ENCODE results near the gene RCN1.

Gene RCN1

DNA sequence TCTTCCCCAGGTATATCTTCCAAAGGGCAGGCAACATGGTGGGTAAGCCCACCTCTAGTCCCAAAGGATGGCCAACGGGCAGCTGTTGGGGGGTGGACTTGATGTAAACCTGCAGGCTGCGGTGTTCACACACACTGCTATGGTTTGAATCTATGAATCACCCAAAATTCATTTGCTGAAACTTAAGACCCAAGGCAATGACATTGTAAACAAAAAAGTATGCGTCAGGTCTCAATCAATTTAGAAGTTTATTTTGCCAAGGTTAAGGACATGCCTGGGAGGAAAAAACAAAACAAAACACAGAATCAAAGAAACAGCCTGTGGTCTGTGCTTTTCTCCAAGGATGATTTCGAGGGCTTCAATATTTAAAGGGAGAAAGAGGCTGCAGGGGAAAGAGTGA is 18.3 kb downstream of the RCN1 start:
- TF ChIP-seq, protein P1, sequence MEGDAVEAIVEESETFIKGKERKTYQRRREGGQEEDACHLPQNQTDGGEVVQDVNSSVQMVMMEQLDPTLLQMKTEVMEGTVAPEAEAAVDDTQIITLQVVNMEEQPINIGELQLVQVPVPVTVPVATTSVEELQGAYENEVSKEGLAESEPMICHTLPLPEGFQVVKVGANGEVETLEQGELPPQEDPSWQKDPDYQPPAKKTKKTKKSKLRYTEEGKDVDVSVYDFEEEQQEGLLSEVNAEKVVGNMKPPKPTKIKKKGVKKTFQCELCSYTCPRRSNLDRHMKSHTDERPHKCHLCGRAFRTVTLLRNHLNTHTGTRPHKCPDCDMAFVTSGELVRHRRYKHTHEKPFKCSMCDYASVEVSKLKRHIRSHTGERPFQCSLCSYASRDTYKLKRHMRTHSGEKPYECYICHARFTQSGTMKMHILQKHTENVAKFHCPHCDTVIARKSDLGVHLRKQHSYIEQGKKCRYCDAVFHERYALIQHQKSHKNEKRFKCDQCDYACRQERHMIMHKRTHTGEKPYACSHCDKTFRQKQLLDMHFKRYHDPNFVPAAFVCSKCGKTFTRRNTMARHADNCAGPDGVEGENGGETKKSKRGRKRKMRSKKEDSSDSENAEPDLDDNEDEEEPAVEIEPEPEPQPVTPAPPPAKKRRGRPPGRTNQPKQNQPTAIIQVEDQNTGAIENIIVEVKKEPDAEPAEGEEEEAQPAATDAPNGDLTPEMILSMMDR (IDR thresholded peaks at IDR 0.05; ENCODE audit: low read depth, low read length): no peak
- TF ChIP-seq EZH2phosphoT487 (IDR thresholded peaks at IDR 0.05; ENCODE audit: low read depth): no peak
- no peaks in the 10 kb centered on the region for H4K20me1 ChIP-seq (ENCODE audit: insufficient read depth, low read length)
- H2AFZ ChIP-seq (ENCODE audit: low read depth, low read length): no peak overlapping the region
- no peaks in the 10 kb centered on the region for H3K9me3 ChIP-seq (ENCODE audit: insufficient read depth, low read length)
- no peaks in the 10 kb centered on the region for H3K79me2 ChIP-seq (ENCODE audit: low read length)
- no peak overlapping the region for H3K27ac ChIP-seq (ENCODE audit: low read length)
- H3K36me3 ChIP-seq (replicated peaks; ENCODE audit: low read depth, low read length): peaks cover 16% of the 10 kb centered on the region
- no peak overlapping the region for H3K9ac ChIP-seq (ENCODE audit: low read length)
- no peak overlapping the region for H3K4me3 ChIP-seq (ENCODE audit: low read length)
- H3K4me1 ChIP-seq (ENCODE audit: low read length): peaks cover 33% of the 10 kb centered on the region
- no peak overlapping the region for H3K4me2 ChIP-seq (ENCODE audit: low read length)
- H3K27me3 ChIP-seq (ENCODE audit: low read depth, low read length): peaks cover 2% of the 10 kb centered on the region; the same call in 1 of the 2 replicates

DNA sequence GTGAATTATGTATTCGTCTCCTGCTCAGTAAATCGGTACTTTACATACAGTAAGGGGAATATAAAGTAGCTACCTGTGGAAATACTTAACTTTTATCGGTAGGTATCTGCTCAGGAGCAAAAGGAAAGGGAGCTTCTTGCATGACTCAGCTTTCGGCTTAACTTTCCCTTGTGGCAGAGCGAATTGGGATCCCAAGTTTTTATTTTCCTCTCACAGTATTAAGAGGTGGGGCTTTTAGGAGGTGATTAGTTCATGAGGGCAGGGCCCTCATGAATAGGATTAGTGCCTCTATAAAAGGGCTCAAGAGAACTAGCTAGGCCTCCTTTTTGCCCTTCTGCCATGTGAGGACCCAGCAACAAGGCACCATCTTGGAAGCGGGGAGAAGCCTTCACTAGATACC is 18.7 kb downstream of the RCN1 start:
- Histone ChIP-seq H3K4me3 (ENCODE audit: low read length) (no peak overlapping the region), H4K20me1 (ENCODE audit: insufficient read depth, low read length) (no peaks in the 10 kb centered on the region), H3K9ac (ENCODE audit: low read length) (no peak overlapping the region), H3K4me1 (ENCODE audit: low read length) (peaks cover 33% of the 10 kb centered on the region), H3K4me2 (ENCODE audit: low read length) (no peak overlapping the region), H2AFZ (ENCODE audit: low read depth, low read length) (no peak overlapping the region), H3K36me3 (replicated peaks; ENCODE audit: low read depth, low read length) (peaks cover 16% of the 10 kb centered on the region), H3K9me3 (ENCODE audit: insufficient read depth, low read length) (no peaks in the 10 kb centered on the region), H3K79me2 (ENCODE audit: low read length) (no peaks in the 10 kb centered on the region), H3K27ac (ENCODE audit: low read length) (no peak overlapping the region), H3K27me3 (ENCODE audit: low read depth, low read length) (peaks cover 7% of the 10 kb centered on the region)
- TF ChIP-seq EZH2phosphoT487 (IDR thresholded peaks at IDR 0.05; ENCODE audit: low read depth): no peak

DNA sequence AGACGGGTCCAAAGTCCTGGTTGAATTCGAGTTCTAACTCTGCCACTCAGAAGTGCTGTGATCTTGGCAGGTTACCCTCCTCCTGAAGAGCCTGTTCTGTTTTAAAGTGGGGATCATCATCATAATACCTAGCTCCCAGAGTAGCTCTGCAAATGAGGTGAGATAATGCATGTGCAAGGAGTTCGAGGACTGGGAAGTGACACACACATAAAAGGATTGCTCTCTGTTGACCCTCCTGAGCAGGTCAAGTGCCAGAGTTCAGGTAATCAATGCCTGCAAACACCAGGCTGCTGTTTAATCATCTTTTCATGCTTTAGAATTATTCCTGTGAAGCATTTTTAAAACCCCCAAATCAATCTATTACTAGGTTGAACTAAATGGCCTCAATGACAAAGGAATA is 19.9 kb downstream of the RCN1 start:
- H3K79me2 ChIP-seq (ENCODE audit: low read length): no peaks in the 10 kb centered on the region
- H4K20me1 ChIP-seq (ENCODE audit: insufficient read depth, low read length): no peaks in the 10 kb centered on the region
- H3K27me3 ChIP-seq (ENCODE audit: low read depth, low read length): peaks cover 7% of the 10 kb centered on the region
- H2AFZ ChIP-seq (ENCODE audit: low read depth, low read length): no peak overlapping the region
- no peak overlapping the region for H3K27ac ChIP-seq (ENCODE audit: low read length)
- TF ChIP-seq, protein P1 (IDR thresholded peaks at IDR 0.05; ENCODE audit: low read depth, low read length): no peak
- TF ChIP-seq EZH2phosphoT487 (IDR thresholded peaks at IDR 0.05; ENCODE audit: low read depth): no peak
- no peak overlapping the region for H3K4me2 ChIP-seq (ENCODE audit: low read length)
- no peak overlapping the region for H3K9ac ChIP-seq (ENCODE audit: low read length)
- peaks cover 16% of the 10 kb centered on the region for H3K36me3 ChIP-seq (replicated peaks; ENCODE audit: low read depth, low read length)
- no peaks in the 10 kb centered on the region for H3K9me3 ChIP-seq (ENCODE audit: insufficient read depth, low read length)
- H3K4me3 ChIP-seq (ENCODE audit: low read length): no peak overlapping the region
- H3K4me1 ChIP-seq (ENCODE audit: low read length): peaks cover 26% of the 10 kb centered on the region

DNA sequence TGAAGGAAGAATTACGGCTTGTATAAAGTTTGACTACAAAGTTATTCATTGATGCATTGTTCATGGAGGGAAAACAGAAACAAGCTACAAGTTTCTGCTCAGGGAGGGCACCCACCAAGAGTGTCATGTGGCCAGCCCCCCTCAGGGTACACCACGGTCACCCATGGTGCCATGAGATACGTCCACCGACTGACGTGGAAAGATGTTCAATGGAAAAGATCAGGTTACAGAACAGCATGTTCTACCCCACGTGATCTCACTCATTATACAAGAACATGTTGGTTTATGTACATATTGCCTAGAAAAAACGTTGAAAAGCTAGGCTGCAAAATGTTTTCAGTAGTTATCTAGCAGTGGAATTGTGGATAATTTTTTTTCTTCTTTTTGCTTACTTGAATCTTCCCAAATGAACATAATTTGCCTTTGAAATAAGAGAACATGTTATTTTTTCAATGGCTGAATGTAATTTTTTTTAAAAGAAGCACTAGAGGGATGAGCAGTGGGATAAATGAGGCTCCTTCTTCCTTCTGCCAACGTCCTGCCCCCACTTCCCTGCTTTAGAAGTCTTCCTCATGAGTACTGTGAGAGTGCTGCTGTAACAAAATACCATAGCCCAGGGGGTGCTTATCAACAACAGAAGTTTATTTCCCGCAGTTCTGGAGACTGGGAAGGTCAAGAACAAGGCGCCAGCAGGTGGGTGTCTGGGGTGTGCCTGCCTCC is 22.5 kb downstream of the RCN1 start:
- H2AFZ ChIP-seq (ENCODE audit: low read depth, low read length): no peak overlapping the region
- H3K4me1 ChIP-seq (ENCODE audit: low read length): peaks cover 4% of the 10 kb centered on the region
- H3K4me3 ChIP-seq (ENCODE audit: low read length): no peak overlapping the region
- TF ChIP-seq, protein P1 (IDR thresholded peaks at IDR 0.05; ENCODE audit: low read depth, low read length): no peak
- no peak for TF ChIP-seq EZH2phosphoT487 (IDR thresholded peaks at IDR 0.05; ENCODE audit: low read depth)
- H3K79me2 ChIP-seq (ENCODE audit: low read length): no peaks in the 10 kb centered on the region
- H3K27me3 ChIP-seq (ENCODE audit: low read depth, low read length): peaks cover 7% of the 10 kb centered on the region
- H3K27ac ChIP-seq (ENCODE audit: low read length): no peak overlapping the region
- H4K20me1 ChIP-seq (ENCODE audit: insufficient read depth, low read length): no peaks in the 10 kb centered on the region
- no peak overlapping the region for H3K4me2 ChIP-seq (ENCODE audit: low read length)
- no peaks in the 10 kb centered on the region for H3K9me3 ChIP-seq (ENCODE audit: insufficient read depth, low read length)
- no peaks in the 10 kb centered on the region for H3K36me3 ChIP-seq (replicated peaks; ENCODE audit: low read depth, low read length)
- no peak overlapping the region for H3K9ac ChIP-seq (ENCODE audit: low read length)

All from OCI-LY3 (cell line).